K562 (cell line): ENCODE measurements around the gene NFKBIA. TPM values are rescaled to one million over a fixed set of nuclear protein-coding genes. Genes with fewer than 3 reads are reported as not detected.

ENCODE experiments used
- BDP1 ChIP-seq: IDR thresholded peaks from 3 replicates; pipeline ENCODE4 v1.6.1; 2011; ENCODE audit not compliant: insufficient read length, insufficient read depth
- CTCFL ChIP-seq: IDR thresholded peaks from 2 replicates; pipeline ENCODE4 v1.6.1; 2011; ENCODE audit warnings: borderline replicate concordance, low read depth, mild to moderate bottlenecking, moderate library complexity, low read length; ENCODE audit not compliant: insufficient read depth, poor library complexity, severe bottlenecking
- LARP7 ChIP-seq: fragments of 450-650 bp; IDR thresholded peaks from 2 replicates; pipeline ENCODE4 v1.6.1; 2016
- PRDM10 ChIP-seq: fragments of 450-650 bp; IDR thresholded peaks from 2 replicates; pipeline ENCODE4 v1.6.1; 2018; ENCODE audit not compliant: partially characterized antibody
- RBM25 ChIP-seq: fragments of 200-400 bp; formaldehyde crosslinking; IDR thresholded peaks from 2 replicates; pipeline ENCODE4 v1.6.1; 2018; ENCODE audit warnings: low read length, low read depth, moderate library complexity; ENCODE audit not compliant: severe bottlenecking
- SMAD3 ChIP-seq: fragments of 450-650 bp; formaldehyde crosslinking; conservative IDR thresholded peaks from 2 replicates; pipeline ENCODE4 v1.4.0; 2020; ENCODE audit warnings: mild to moderate bottlenecking
- SMARCB1 ChIP-seq: IDR thresholded peaks from 2 replicates; pipeline ENCODE4 v1.6.1; 2011; ENCODE audit warnings: improper control_type of control experiment, low read depth; ENCODE audit not compliant: insufficient read length
- TCF7L2 ChIP-seq: fragments of 150-350 bp; IDR thresholded peaks from 2 replicates; pipeline ENCODE4 v1.6.1; 2016; ENCODE audit warnings: low read depth, mild to moderate bottlenecking, low read length, moderate library complexity
- polyA plus RNA-seq, 8 experiments: library from polyadenylated mRNA; depleted of rRNA in 4 of 8; stranded (reverse) in 5 of 8; unstranded in 3 of 8; fragments of >200 nt; fragmentation: Nextera tagmentation in 2 of 8; fragmentation: Illumina TruSeq in 1 of 8; extraction: Ambion mirVana in 2 of 8; extraction: Trizol in 1 of 8; gene quantifications; 2 replicates each; pipeline versions ENCODE4 v1.2.1 to v1.2.3, GENCODE V29; 2011 to 2014; ENCODE audit warnings: inconsistent platforms in 1 of 8, missing spikeins in 1 of 8
- total RNA-seq, 7 experiments: library from RNA; depleted of rRNA in 6 of 7; stranded (reverse); fragments of >200 nt in 6 of 7; fragmentation: Illumina TruSeq in 2 of 7; extraction: Trizol in 2 of 7; gene quantifications; 2 replicates each; pipeline versions ENCODE4 v1.2.1 to v1.2.3, GENCODE V29; 2011 to 2021; ENCODE audit warnings: low replicate concordance in 1 of 7

NFKBIA gene
- total and polyA plus RNA-seq, 9 of the 15 experiments (the other 6 are each of a cell fraction or from before 2014, with no cell fraction given) = 6.9 to 31.8 (median 18.2) TPM

- TF ChIP-seq PRDM10 (no peak), RBM25 (no peak), SMAD3 (CRISPR knock-in tag) (no peak), LARP7 (no peak), CTCFL (no peak), BDP1 (no peak), SMARCB1 (no peak), TCF7L2 (no peak)
- TF ChIP-seq, all 486 proteins: peak for 0
These were observed 10.1 kb downstream of the NFKBIA start (continued) for GRCh38 chr14:35394326-35395013.
